ENCODE data around the gene UBE2N.

- TF ChIP-seq CTCF (conservative IDR thresholded peaks at IDR 0.05; ENCODE audit: low read depth, low read length) (no peak), EZH2 (IDR thresholded peaks at IDR 0.05; ENCODE audit: borderline replicate concordance, low read depth, low read length, poor library complexity, severe bottlenecking) (no peak)
Observed at GRCh38 chr12:93368766-93369165, 73.0 kb downstream of the UBE2N start.

Data from A673 (cell line).